ENCODE data around the gene SYNDIG1.

Gene SYNDIG1

DNA sequence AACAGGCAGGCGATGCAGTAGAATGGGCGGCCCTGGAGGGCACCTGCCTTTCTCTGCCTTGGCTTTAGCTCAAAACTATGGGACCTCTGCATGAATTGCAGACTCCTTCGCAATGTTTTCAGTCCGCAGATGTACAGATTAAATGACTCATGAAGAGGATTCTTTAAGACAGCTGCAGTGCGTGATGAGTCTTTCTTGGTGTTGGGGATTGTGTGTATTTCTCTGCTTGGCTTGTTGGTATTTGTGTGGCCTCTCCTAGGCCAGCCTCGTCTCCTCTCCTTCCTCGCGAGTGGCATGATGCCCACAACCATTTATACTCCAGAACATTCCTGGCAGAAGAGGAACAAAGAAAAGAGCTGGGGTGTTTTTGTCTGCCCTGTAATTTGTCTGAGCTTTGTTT, 110.6 kb downstream of the SYNDIG1 start:
- Histone ChIP-seq H3K27me3 (ENCODE audit: control insufficient read depth, insufficient read depth, low read length) (no peaks in the 10 kb centered on the region), H3K9me3 (ENCODE audit: control insufficient read depth, low read length) (no peaks in the 10 kb centered on the region), H3K9ac (ENCODE audit: low read length) (no peak overlapping the region), H3K4me3 (ENCODE audit: low read length) (no peak overlapping the region), H3K4me1 (ENCODE audit: control insufficient read depth, insufficient read depth, low read length) (no peaks in the 10 kb centered on the region), H3K36me3 (ENCODE audit: control insufficient read depth, insufficient read depth, low read length) (no peaks in the 10 kb centered on the region)

DNA sequence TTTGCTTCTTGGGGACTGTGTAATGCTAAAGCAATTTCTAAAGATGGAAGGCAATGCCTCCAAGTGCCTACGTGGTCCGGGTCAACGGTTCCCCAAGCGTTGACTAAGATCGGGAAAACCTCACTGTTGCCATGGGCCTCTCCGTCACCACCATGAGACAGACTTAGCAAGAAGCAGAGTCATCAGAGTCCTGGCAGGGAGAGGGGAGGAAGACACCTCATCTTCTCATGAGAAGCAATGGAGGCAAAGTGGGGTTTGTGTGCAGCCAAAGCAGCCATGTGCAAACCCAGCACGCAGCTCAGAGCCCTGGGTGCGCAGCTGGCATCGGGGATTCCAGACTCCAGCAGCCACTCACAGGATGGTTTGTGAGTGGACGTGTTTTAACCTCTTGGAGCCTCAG, 111.4 kb downstream of the SYNDIG1 start:
- H3K9me3 ChIP-seq (ENCODE audit: control insufficient read depth, low read length) = no peaks in the 10 kb centered on the region
- no peaks in the 10 kb centered on the region for H3K4me1 ChIP-seq (ENCODE audit: control insufficient read depth, insufficient read depth, low read length)
- H3K9ac ChIP-seq (ENCODE audit: low read length) = no peak overlapping the region
- no peaks in the 10 kb centered on the region for H3K36me3 ChIP-seq (ENCODE audit: control insufficient read depth, insufficient read depth, low read length)
- no peak overlapping the region for H3K4me3 ChIP-seq (ENCODE audit: low read length)
- no peaks in the 10 kb centered on the region for H3K27me3 ChIP-seq (ENCODE audit: control insufficient read depth, insufficient read depth, low read length)

DNA sequence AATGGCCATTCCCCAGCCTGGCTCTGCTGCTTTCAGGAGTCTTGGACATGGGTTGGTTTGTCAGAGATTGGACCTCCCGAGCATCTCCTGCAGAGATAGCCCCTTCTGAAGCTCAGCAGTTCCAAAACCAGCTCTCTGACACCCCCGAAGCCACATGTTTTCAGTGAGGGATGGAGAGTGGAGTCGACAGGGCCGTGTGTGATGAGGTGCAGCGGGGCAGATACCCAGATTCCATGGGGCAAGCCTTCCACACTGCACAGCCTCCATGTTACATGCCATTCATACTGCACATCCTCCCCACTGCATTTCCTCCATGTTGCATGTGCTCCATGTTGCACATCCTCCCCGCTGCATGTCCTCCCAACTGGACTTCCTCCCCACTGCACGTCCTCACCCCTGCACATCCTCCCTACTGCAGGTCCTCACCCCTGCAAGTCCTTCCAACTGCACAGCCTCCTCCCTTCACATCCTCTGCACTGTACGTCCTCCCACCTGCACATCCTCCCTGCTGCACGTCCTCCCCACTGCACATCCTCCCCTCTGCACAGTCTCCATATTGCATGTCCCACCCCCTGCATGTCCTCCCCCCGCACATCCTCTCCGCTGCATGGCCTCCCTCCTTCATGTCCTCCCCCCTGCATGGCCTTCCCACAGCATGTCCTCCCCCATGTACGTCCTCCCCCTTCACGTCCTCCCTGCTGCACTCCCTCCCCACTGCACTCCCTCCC, 112.2 kb downstream of the SYNDIG1 start:
- Histone ChIP-seq H3K27me3 (ENCODE audit: control insufficient read depth, insufficient read depth, low read length) (no peaks in the 10 kb centered on the region), H3K4me3 (ENCODE audit: low read length) (no peak overlapping the region), H3K9ac (ENCODE audit: low read length) (no peak overlapping the region), H3K4me1 (ENCODE audit: control insufficient read depth, insufficient read depth, low read length) (no peaks in the 10 kb centered on the region), H3K9me3 (ENCODE audit: control insufficient read depth, low read length) (no peaks in the 10 kb centered on the region), H3K36me3 (ENCODE audit: control insufficient read depth, insufficient read depth, low read length) (no peaks in the 10 kb centered on the region)

DNA sequence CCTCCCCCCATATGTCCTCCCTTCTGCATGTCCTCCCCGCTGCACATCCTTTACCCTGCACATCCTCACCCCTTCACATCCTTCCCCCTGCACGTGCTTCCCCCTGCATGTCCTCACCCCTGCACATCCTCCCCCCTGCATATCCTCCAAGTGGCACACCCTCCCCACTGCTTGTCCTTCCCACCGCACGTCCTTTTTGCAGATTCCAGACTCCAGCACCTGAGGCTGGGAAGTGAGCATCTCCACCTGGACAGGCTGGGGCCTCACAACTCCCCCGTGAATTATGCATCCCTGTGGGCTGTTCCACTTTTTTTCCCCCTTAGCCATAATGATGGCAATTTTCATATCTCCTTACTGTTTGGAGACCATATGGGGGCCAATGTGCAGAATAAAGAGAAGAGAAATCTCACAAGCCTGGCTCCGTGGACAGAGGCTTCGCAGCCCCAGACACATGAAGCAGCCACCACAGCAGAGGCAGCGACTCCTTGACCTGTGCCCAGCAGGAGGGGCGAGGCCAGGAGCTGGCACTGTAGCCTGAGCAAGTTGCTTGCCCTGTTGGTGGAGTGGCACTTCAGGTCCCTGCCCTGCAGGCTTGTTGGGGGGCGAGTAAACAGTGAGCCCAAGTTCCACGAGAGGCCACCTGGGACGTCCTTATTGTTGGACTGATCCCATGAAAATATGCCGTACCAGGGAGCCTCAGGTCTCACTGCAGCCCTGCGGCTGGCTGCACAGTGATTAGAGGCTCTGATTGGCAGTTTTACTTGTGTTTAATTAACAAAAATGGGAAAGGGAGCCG, 113.1 kb downstream of the SYNDIG1 start:
- Histone ChIP-seq H3K9me3 (ENCODE audit: control insufficient read depth, low read length) (no peaks in the 10 kb centered on the region), H3K27me3 (ENCODE audit: control insufficient read depth, insufficient read depth, low read length) (no peaks in the 10 kb centered on the region), H3K4me3 (ENCODE audit: low read length) (no peak overlapping the region), H3K9ac (ENCODE audit: low read length) (no peak overlapping the region), H3K36me3 (ENCODE audit: control insufficient read depth, insufficient read depth, low read length) (no peaks in the 10 kb centered on the region), H3K4me1 (ENCODE audit: control insufficient read depth, insufficient read depth, low read length) (no peaks in the 10 kb centered on the region)

DNA sequence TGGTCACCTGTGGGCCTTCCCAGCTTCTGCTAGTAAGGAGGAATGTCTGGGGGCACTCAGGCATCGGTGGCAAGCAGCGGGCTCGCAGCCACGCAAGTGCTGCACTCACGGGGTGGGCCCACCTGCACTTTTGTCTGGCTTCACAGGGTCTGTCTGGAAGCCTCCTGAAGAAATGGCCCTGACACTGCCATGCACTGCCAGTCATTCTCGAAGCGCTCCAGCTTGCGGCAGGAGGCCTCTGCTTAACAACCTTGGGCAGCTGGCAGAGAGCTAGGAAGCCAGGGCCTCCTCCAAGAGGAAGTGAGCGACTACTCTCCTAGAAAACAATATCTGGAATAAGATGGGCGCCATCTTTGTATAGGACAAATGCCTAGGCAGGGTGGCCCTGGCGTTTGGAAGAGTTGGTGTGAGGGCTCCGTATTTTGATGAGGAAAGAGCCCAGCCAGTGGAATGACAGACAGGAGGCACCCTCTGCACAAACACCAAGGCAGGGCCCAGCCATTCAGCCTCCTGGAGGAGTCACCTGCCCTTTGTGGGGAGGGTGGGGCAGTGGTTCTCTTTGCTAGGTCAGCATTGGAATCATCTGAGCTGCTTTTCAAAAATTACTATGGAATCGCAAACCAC, 113.9 kb downstream of the SYNDIG1 start:
- no peaks in the 10 kb centered on the region for H3K27me3 ChIP-seq (ENCODE audit: control insufficient read depth, insufficient read depth, low read length)
- no peaks in the 10 kb centered on the region for H3K36me3 ChIP-seq (ENCODE audit: control insufficient read depth, insufficient read depth, low read length)
- H3K9ac ChIP-seq (ENCODE audit: low read length) = no peak overlapping the region
- no peaks in the 10 kb centered on the region for H3K4me1 ChIP-seq (ENCODE audit: control insufficient read depth, insufficient read depth, low read length)
- no peak overlapping the region for H3K4me3 ChIP-seq (ENCODE audit: low read length)
- H3K9me3 ChIP-seq (ENCODE audit: control insufficient read depth, low read length) = no peaks in the 10 kb centered on the region

DNA sequence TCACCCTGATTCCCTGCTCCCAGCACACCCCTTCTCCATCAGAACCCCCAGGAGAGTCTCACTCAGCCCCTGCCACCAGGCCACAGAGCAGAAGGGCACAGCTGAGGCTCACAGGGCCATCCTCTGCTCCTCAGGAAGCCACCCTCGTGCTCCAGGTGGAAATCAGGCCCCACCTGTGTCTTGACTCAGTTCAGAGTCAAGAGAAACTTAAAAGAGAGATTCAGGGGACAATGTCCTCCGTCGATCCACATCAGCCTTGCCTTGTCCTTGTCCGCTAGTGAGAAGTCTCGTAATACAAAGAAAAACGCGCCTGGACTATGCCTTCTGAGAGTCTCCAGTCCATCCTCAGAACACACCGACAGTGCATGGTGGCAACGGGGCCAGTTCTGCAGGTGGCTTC, 114.6 kb downstream of the SYNDIG1 start:
- Histone ChIP-seq H3K27me3 (ENCODE audit: control insufficient read depth, insufficient read depth, low read length) (no peaks in the 10 kb centered on the region), H3K9me3 (ENCODE audit: control insufficient read depth, low read length) (no peaks in the 10 kb centered on the region), H3K4me3 (ENCODE audit: low read length) (no peak overlapping the region), H3K36me3 (ENCODE audit: control insufficient read depth, insufficient read depth, low read length) (no peaks in the 10 kb centered on the region), H3K9ac (ENCODE audit: low read length) (no peak overlapping the region), H3K4me1 (ENCODE audit: control insufficient read depth, insufficient read depth, low read length) (no peaks in the 10 kb centered on the region)

DNA sequence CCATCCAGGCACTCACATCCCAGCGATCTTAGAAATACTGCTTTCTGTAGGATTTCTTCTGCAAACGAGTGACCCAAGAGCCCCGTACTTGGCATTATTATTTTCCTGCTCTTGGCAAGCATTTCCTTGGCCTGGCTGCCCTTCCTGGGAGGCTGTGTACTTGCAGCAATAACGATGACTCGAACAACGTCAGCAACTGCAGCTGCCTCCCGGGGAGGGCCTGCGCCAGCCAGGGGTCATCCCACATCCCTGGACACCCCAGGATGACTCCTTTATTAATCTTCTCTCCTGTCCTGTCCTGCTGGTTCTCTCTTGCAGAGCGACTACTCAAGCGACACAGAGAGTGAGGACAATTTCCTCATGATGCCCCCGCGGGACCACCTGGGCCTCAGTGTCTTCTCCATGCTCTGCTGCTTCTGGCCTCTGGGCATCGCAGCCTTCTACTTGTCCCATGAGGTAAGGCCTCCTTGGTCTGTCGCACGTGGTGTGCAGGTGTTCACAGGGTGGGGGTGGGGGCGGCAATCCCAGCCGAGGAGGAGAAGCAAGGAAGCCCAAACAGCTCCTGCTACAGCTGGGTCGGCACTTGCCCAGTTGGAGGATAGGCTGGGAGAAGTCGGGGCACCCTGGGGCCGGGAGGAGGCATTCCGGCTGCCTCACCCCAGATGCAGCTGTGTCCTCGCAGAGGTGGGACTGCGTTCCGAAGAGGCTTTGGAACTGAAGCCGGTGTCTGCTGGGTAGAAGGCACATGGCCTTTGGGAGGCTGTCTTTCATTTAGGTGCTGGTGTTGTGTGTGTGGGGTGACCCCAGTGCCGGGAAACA, 115.3 kb downstream of the SYNDIG1 start:
- H3K27me3 ChIP-seq (ENCODE audit: control insufficient read depth, insufficient read depth, low read length) = no peaks in the 10 kb centered on the region

DNA sequence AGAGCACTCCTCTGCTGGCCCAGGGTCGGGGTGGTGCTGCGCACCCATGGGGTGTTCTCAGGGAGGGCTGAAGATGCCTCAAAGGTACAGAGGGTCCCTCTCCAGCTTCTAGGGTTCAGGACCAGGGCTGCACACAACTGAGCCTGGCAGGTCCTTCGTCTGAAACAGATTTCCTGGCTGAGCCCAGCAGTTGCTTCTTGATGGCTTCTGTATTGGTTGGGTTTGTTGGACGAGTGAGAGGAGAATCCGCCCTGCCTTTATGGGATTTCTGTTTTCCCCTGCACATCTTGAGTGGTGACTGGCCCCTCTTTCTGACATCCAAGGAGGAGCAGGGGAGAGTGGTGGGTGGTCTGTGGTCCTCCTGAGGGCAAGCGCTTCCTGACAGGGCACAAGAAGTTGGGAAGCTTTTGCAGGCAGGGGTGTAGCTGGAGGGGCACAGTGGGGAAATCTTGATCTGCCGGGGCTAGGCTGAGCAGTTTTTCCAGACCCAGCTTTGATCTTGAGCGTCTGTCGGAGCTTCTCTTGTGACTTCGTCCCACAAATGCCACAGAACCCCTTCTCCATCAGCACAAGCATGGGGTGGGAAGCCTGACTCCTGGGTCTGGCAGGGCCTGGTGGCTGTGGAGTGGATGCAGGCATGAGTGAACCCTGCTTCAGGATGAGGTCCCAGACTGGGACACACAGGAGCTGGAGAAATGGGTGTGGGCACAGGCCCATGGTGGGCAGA, 116.5 kb downstream of the SYNDIG1 start:
- H3K9me3 ChIP-seq (ENCODE audit: control insufficient read depth, low read length) = no peaks in the 10 kb centered on the region
- no peaks in the 10 kb centered on the region for H3K36me3 ChIP-seq (ENCODE audit: control insufficient read depth, insufficient read depth, low read length)
- H3K4me1 ChIP-seq (ENCODE audit: control insufficient read depth, insufficient read depth, low read length) = no peaks in the 10 kb centered on the region
- H3K4me3 ChIP-seq (ENCODE audit: low read length) = no peak overlapping the region
- H3K9ac ChIP-seq (ENCODE audit: low read length) = no peak overlapping the region
- H3K27me3 ChIP-seq (ENCODE audit: control insufficient read depth, insufficient read depth, low read length) = no peaks in the 10 kb centered on the region

More for the DNA sequence above, 115.3 kb downstream of the SYNDIG1 start:
- Histone ChIP-seq H3K4me1 (ENCODE audit: control insufficient read depth, insufficient read depth, low read length) (no peaks in the 10 kb centered on the region), H3K36me3 (ENCODE audit: control insufficient read depth, insufficient read depth, low read length) (no peaks in the 10 kb centered on the region), H3K9ac (ENCODE audit: low read length) (no peak overlapping the region), H3K4me3 (ENCODE audit: low read length) (no peak overlapping the region), H3K9me3 (ENCODE audit: control insufficient read depth, low read length) (no peaks in the 10 kb centered on the region)

DNA sequence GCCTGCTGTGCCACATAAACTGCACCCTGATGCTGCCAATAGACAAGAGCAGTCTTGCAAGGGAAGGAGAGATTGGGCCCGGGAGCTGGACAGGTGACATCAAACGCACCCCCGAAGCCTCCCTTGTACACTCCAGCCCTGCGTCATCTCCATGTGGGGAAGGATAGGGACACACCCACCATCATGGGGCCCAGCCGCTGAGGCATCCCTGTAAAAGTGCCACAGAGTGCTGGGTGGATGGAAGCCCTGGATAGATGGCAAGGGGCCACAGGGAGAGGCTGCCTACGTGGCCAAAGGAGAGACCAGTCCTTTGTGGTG, 117.1 kb downstream of the SYNDIG1 start:
- Histone ChIP-seq H3K36me3 (ENCODE audit: control insufficient read depth, insufficient read depth, low read length) (no peaks in the 10 kb centered on the region), H3K9ac (ENCODE audit: low read length) (no peak overlapping the region), H3K9me3 (ENCODE audit: control insufficient read depth, low read length) (no peaks in the 10 kb centered on the region), H3K4me3 (ENCODE audit: low read length) (no peak overlapping the region), H3K4me1 (ENCODE audit: control insufficient read depth, insufficient read depth, low read length) (no peaks in the 10 kb centered on the region), H3K27me3 (ENCODE audit: control insufficient read depth, insufficient read depth, low read length) (no peaks in the 10 kb centered on the region)

DNA sequence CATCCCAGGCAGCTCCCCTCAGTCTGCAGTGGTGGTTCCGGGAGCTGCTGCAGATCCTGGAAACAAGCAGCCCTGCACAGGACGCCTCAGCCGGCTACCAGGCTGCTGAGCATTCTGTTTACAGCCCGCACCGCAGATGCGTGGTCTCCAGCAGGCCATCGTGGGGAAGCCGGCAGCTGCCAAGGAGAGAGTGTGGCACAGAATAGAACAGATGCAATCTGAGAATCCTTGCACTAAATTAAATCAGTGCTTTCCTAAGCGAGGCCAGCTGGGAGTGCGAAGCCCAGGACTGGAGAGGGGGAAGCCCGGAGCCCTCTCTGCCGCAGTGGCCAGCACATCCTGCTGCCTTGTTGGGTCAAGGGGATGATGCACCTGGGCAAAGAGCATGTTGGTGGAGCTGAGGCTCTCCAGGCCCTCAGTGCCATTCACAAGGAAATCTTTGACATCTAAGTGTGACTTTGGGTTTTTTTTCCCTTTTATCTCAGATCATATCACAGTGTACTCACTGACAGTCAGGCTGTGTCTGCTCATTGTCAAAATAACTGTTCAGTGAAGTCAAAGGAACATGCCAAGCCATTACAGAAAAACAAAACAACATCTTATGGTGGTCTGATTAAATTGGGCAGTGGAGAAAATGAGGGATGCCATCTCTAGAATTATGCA, 118.1 kb downstream of the SYNDIG1 start:
- H3K4me1 ChIP-seq (ENCODE audit: control insufficient read depth, insufficient read depth, low read length) = no peaks in the 10 kb centered on the region
- no peaks in the 10 kb centered on the region for H3K27me3 ChIP-seq (ENCODE audit: control insufficient read depth, insufficient read depth, low read length)
- no peaks in the 10 kb centered on the region for H3K9me3 ChIP-seq (ENCODE audit: control insufficient read depth, low read length)
- H3K4me3 ChIP-seq (ENCODE audit: low read length) = no peak overlapping the region
- no peak overlapping the region for H3K9ac ChIP-seq (ENCODE audit: low read length)
- H3K36me3 ChIP-seq (ENCODE audit: control insufficient read depth, insufficient read depth, low read length) = no peaks in the 10 kb centered on the region

DNA sequence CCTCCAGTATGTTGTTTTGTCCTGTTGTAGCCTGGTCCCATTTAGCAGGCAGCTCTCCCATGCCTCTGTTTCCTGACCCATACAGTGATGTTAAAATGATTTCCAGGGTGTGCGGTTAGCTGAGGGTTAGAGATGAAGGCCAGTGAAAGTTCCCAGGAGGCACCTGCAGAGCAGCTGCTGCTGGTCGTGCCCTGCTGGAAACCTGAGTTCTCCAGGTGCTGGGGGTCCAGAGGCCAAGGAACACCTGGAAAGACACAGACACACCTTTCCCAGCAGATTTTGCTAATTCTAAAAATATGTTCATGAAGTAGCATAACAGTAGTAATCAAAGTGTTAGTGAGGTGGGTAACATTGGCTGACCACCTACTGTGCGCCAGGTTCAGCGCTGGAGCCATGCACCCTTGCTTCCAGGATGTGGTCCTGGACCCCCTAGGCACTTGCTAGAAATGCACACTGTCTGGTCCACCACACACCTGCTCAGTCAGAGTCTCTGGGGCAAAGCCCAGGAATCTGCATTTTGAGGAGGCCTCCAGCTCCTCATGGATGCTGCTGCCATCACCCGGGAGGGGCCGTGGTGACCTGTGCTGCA, 118.7 kb downstream of the SYNDIG1 start:
- Histone ChIP-seq H3K4me1 (ENCODE audit: control insufficient read depth, insufficient read depth, low read length) (no peaks in the 10 kb centered on the region), H3K4me3 (ENCODE audit: low read length) (no peak overlapping the region), H3K36me3 (ENCODE audit: control insufficient read depth, insufficient read depth, low read length) (no peaks in the 10 kb centered on the region), H3K9ac (ENCODE audit: low read length) (no peak overlapping the region), H3K9me3 (ENCODE audit: control insufficient read depth, low read length) (no peaks in the 10 kb centered on the region), H3K27me3 (ENCODE audit: control insufficient read depth, insufficient read depth, low read length) (no peaks in the 10 kb centered on the region)
